DND-41 (cell line): ENCODE measurements around the gene CEP55.
"Not testable (repeated sequence)": the region's sequence is repeated elsewhere in the genome, so short reads cannot be mapped to it uniquely, and the experiment has no call there.

Experiments
- ATAC-seq: fragments of 200-7000 bp; cut with Tn5 transposase; 3 replicates; pipeline ENCODE4 v1.9.1; 2021; ENCODE audit warnings: low read depth; ENCODE audit not compliant: insufficient read depth
- DNase-seq: peaks from one replicate; pipeline ENCODE4 v3.0.0-alpha.2; 2020
- H2AFZ ChIP-seq: 2 replicates; pipeline ENCODE4 v1.6.0; 2012; ENCODE audit warnings: low read depth, low read length
- H3K27ac ChIP-seq: 2 replicates; pipeline ENCODE4 v1.5.1; 2012; ENCODE audit warnings: low read length, inconsistent platforms
- H3K27me3 ChIP-seq: fragments of 200-600 bp; sonication (generic); 2 replicates; pipeline ENCODE4 v1.6.0; 2012; ENCODE audit warnings: low read length, mild to moderate bottlenecking, inconsistent platforms; ENCODE audit not compliant: insufficient read depth, poor library complexity
- H3K36me3 ChIP-seq: 2 replicates; pipeline ENCODE4 v1.5.1; 2012; ENCODE audit warnings: low read length, inconsistent platforms; ENCODE audit not compliant: insufficient read depth
- H3K4me1 ChIP-seq: 2 replicates; pipeline ENCODE4 v1.5.1; 2012; ENCODE audit warnings: mild to moderate bottlenecking, low read length; ENCODE audit not compliant: insufficient read depth
- H3K4me2 ChIP-seq: 2 replicates; pipeline ENCODE4 v1.6.0; 2012; ENCODE audit warnings: mild to moderate bottlenecking, moderate library complexity, low read length, inconsistent platforms; ENCODE audit not compliant: insufficient read depth
- H3K4me3 ChIP-seq, 2 experiments: fragments of 200-600 bp in 1 of 2; shearing (Covaris generic) in 1 of 2; 2 replicates each; pipeline ENCODE4 v1.5.1; 2012 to 2016; ENCODE audit warnings: inconsistent platforms in 2 of 2, low read length in 2 of 2, mild to moderate bottlenecking in 2 of 2, low read depth in 1 of 2, moderate library complexity in 1 of 2
- H3K79me2 ChIP-seq: 2 replicates; pipeline ENCODE4 v1.6.0; 2012; ENCODE audit warnings: low read length, inconsistent platforms; ENCODE audit not compliant: insufficient read depth
- H3K9ac ChIP-seq: 2 replicates; pipeline ENCODE4 v1.6.0; 2012; ENCODE audit warnings: low read depth, mild to moderate bottlenecking, inconsistent platforms, low read length, moderate library complexity
- H3K9me3 ChIP-seq: 2 replicates; pipeline ENCODE4 v1.5.1; 2012; ENCODE audit warnings: low read length, moderate library complexity, mild to moderate bottlenecking, inconsistent platforms; ENCODE audit not compliant: insufficient read depth, severe bottlenecking
- H4K20me1 ChIP-seq: 2 replicates; pipeline ENCODE4 v1.6.0; 2012; ENCODE audit warnings: low read length; ENCODE audit not compliant: insufficient read depth
- CTCF ChIP-seq: IDR thresholded peaks from 2 replicates; pipeline ENCODE4 v1.5.1; 2012; ENCODE audit warnings: borderline replicate concordance, low read length, moderate library complexity, mild to moderate bottlenecking; ENCODE audit not compliant: poor library complexity, severe bottlenecking; ENCODE audit errors: extremely low read depth
- EZH2 ChIP-seq: IDR thresholded peaks from 3 replicates; pipeline ENCODE4 v1.6.1; 2012; ENCODE audit warnings: borderline replicate concordance, low read depth, mild to moderate bottlenecking, moderate library complexity, low read length, inconsistent platforms; ENCODE audit not compliant: severe bottlenecking

CEP55 gene

GRCh38 chr10:93535293-93535692, 38.9 kb downstream of the CEP55 start:
- Histone ChIP-seq H3K4me3 (no peak overlapping the region), H4K20me1 (no peaks in the 10 kb centered on the region), H3K36me3 (no peaks in the 10 kb centered on the region), H3K9me3 (no peaks in the 10 kb centered on the region), H3K4me1 (no peaks in the 10 kb centered on the region), H3K4me2 (no peak overlapping the region), H3K27ac (no peak overlapping the region), H3K27me3 (no peaks in the 10 kb centered on the region), H3K9ac (no peak overlapping the region), H3K79me2 (no peaks in the 10 kb centered on the region), H2AFZ (no peak overlapping the region)
- ATAC-seq (no peak), DNase-seq (no peak)
- no peak for TF ChIP-seq CTCF
- TF ChIP-seq EZH2 = no peak

- not testable (repeated sequence) for ATAC-seq, H2AFZ ChIP-seq, H4K20me1 ChIP-seq, H3K36me3 ChIP-seq, H3K9ac ChIP-seq, H3K27me3 ChIP-seq, H3K27ac ChIP-seq, H3K9me3 ChIP-seq, DNase-seq, H3K4me3 ChIP-seq, H3K4me2 ChIP-seq, H3K79me2 ChIP-seq, H3K4me1 ChIP-seq
Observed at GRCh38 chr10:93540871-93541270, 44.5 kb downstream of the CEP55 start.

DNA sequence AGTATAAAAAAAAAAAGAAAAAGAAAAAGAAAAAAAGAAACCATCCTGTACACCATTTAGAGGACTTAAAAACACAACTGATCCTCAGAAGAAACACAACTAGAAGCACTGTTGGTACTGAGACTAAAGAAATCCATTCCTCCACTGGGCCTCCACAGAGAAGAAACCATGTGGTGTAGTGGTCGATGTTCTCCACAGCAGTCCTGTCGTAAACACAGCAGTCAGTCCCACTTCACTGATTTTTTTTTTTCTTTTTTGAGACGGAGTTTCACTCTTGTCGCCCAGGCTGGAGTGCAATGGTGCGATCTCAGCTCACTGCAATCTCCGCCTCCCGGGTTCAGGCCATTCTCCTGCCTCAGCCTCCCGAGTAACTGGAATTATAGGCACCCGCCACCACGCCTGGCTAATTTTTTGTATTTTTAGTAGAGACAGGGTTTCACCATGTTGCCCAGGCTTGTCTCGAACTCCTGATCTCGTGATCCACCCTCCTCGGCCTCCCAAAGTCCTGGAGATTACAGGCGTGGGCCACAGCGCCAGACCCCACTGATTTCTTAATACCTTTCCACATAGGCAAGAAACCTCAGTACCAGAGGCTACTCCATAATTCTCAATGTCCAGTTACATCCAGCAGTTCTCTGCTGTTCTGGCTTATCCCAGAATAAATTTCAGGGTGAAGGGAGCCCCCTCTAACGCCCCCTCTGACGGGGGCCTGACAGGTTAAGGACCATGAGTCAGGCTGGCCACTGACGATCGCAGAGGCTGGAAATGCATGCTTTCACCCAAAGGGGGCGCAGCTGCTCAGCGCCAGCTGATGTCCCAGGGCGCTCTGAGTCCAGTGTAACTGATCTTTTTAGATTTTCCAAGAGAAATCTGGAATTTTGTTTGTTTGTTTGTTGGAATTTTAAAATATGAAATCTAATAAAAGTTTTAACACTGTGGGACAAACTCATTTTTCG, 45.3 kb downstream of the CEP55 start:
- no peaks in the 10 kb centered on the region for H4K20me1 ChIP-seq
- H3K36me3 ChIP-seq = no peaks in the 10 kb centered on the region
- H3K9me3 ChIP-seq = no peaks in the 10 kb centered on the region
- H3K27ac ChIP-seq = no peak overlapping the region
- DNase-seq (no peak), ATAC-seq (no peak)
- H3K9ac ChIP-seq = no peak overlapping the region
- no peaks in the 10 kb centered on the region for H3K79me2 ChIP-seq
- H3K4me3 ChIP-seq = no peak overlapping the region
- no peaks in the 10 kb centered on the region for H3K4me1 ChIP-seq
- H3K27me3 ChIP-seq = no peaks in the 10 kb centered on the region
- H3K4me2 ChIP-seq = no peak overlapping the region
- TF ChIP-seq CTCF = peak; percentile 54
- no peak for TF ChIP-seq EZH2
- H2AFZ ChIP-seq = no peak overlapping the region

DNA sequence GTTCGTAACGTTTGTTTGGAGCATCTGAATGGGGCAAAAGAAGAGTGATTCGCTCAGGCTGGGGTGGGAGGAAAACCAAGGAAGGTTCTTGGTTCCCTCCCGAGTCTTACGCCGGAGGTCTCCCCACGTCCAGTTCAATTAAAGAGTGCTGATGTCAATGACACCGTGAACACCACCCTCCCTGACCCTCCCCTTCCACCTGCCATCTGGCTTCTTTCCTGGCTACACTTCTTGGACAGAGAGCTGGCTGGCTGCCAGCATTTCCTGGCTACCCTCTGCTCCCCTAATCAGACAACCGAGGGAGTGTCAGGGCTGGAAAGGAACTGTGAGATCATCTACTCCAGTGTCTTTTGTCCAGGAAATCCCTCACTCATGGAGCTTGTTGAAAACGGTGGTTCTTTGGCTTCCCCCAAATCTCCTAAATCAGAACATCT, 46.0 kb downstream of the CEP55 start:
- H3K4me2 ChIP-seq = no peak overlapping the region

GRCh38 chr10:93546995-93547394, 50.6 kb downstream of the CEP55 start:
- H3K79me2 ChIP-seq, H3K9me3 ChIP-seq, H3K27me3 ChIP-seq, ATAC-seq, DNase-seq, H3K4me1 ChIP-seq, H3K36me3 ChIP-seq, H3K9ac ChIP-seq, H4K20me1 ChIP-seq, H3K27ac ChIP-seq, H3K4me3 ChIP-seq, H2AFZ ChIP-seq, H3K4me2 ChIP-seq: not testable (repeated sequence)

More for the DNA sequence above, 46.0 kb downstream of the CEP55 start:
- Histone ChIP-seq H3K36me3 (no peaks in the 10 kb centered on the region), H4K20me1 (no peaks in the 10 kb centered on the region), H3K4me1 (no peaks in the 10 kb centered on the region), H3K79me2 (no peaks in the 10 kb centered on the region), H3K27me3 (no peaks in the 10 kb centered on the region), H2AFZ (no peak overlapping the region), H3K27ac (no peak overlapping the region), H3K9me3 (no peaks in the 10 kb centered on the region), H3K9ac (no peak overlapping the region), H3K4me3 (no peak overlapping the region)
- ATAC-seq (no peak), DNase-seq (no peak)
- no peak for TF ChIP-seq EZH2
- no peak for TF ChIP-seq CTCF
